Measurements from ENCODE around the gene PDIA5. TPM values are rescaled to one million over a fixed set of nuclear protein-coding genes. Genes with fewer than 3 reads are reported as not detected.

Gene PDIA5
- total RNA-seq, 1 donor from 2014 or later = 49.4 TPM

- H3K27ac Mint-ChIP-seq (ENCODE audit: unreplicated experiment) = no peak overlapping the region
- DNase-seq = no peak
- H3K27me3 Mint-ChIP-seq (ENCODE audit: unreplicated experiment) = peaks cover 4% of the 10 kb centered on the region
- peak overlapping the region; percentile 63 for H3K4me3 Mint-ChIP-seq (ENCODE audit: unreplicated experiment)
- TF ChIP-seq CTCF (IDR thresholded peaks at IDR 0.05; ENCODE audit: partially characterized antibody, unreplicated experiment) = no peak
- peaks cover 74% of the 10 kb centered on the region for H3K4me1 Mint-ChIP-seq (ENCODE audit: low read depth, unreplicated experiment)
- H3K9me3 Mint-ChIP-seq (ENCODE audit: unreplicated experiment) = peaks cover 1% of the 10 kb centered on the region
- no peaks in the 10 kb centered on the region for H3K36me3 Mint-ChIP-seq (ENCODE audit: unreplicated experiment)
Observed at GRCh38 chr3:123082370-123083065, 15.7 kb downstream of the PDIA5 start.

GRCh38 chr3:123083383-123084124, 16.7 kb downstream of the PDIA5 start:
- peak overlapping the region; percentile 79 for H3K27ac Mint-ChIP-seq (ENCODE audit: unreplicated experiment)
- H3K4me1 Mint-ChIP-seq (ENCODE audit: low read depth, unreplicated experiment) = peaks cover 83% of the 10 kb centered on the region
- TF ChIP-seq CTCF (IDR thresholded peaks at IDR 0.05; ENCODE audit: partially characterized antibody, unreplicated experiment) = no peak
- peak overlapping the region; percentile 72 for H3K4me3 Mint-ChIP-seq (ENCODE audit: unreplicated experiment)
- no peaks in the 10 kb centered on the region for H3K36me3 Mint-ChIP-seq (ENCODE audit: unreplicated experiment)
- no peak for DNase-seq
- H3K27me3 Mint-ChIP-seq (ENCODE audit: unreplicated experiment) = peaks cover 7% of the 10 kb centered on the region
- peaks cover 1% of the 10 kb centered on the region for H3K9me3 Mint-ChIP-seq (ENCODE audit: unreplicated experiment)

GRCh38 chr3:123084192-123084591, 17.4 kb downstream of the PDIA5 start:
- no peak for DNase-seq
- TF ChIP-seq CTCF (IDR thresholded peaks at IDR 0.05; ENCODE audit: partially characterized antibody, unreplicated experiment) = no peak
- Mint-ChIP-seq H3K36me3 (ENCODE audit: unreplicated experiment) (no peaks in the 10 kb centered on the region), H3K4me3 (ENCODE audit: unreplicated experiment) (peak overlapping the region; percentile 72), H3K27me3 (ENCODE audit: unreplicated experiment) (peaks cover 10% of the 10 kb centered on the region), H3K4me1 (ENCODE audit: low read depth, unreplicated experiment) (peaks cover 86% of the 10 kb centered on the region), H3K27ac (ENCODE audit: unreplicated experiment) (peak overlapping the region; percentile 79), H3K9me3 (ENCODE audit: unreplicated experiment) (peaks cover 3% of the 10 kb centered on the region)

- TF ChIP-seq CTCF (IDR thresholded peaks at IDR 0.05; ENCODE audit: partially characterized antibody, unreplicated experiment) = no peak
- Mint-ChIP-seq H3K4me3 (ENCODE audit: unreplicated experiment) (peak overlapping the region; percentile 72), H3K27ac (ENCODE audit: unreplicated experiment) (peak overlapping the region; percentile 89), H3K4me1 (ENCODE audit: low read depth, unreplicated experiment) (peaks cover 88% of the 10 kb centered on the region), H3K9me3 (ENCODE audit: unreplicated experiment) (peaks cover 3% of the 10 kb centered on the region), H3K36me3 (ENCODE audit: unreplicated experiment) (no peaks in the 10 kb centered on the region), H3K27me3 (ENCODE audit: unreplicated experiment) (peaks cover 10% of the 10 kb centered on the region)
- DNase-seq = no peak
Observed at GRCh38 chr3:123084738-123085237, 18.0 kb downstream of the PDIA5 start.
